Heart left ventricle (tissue), 13 donors: ENCODE data around the gene PLCB1.

Experiments
- POLR2A ChIP-seq, 2 donors: fragments of 450-650 bp; IDR thresholded peaks; one replicate each; pipeline ENCODE4 v1.6.1; 2017; ENCODE audit warnings: antibody characterized with exemption in 2 of 2, mild to moderate bottlenecking in 2 of 2, moderate library complexity in 2 of 2
- TF ChIP-seq, protein P1 (sequence below), 12 donors: fragments of 200-600 bp; sonication (generic) in 4 of 12; IDR thresholded peaks; one replicate each; pipeline versions ENCODE4 v1.5.0 to v1.8.0; 2018 to 2022; ENCODE audit warnings: antibody characterized with exemption in 12 of 12, mild to moderate bottlenecking in 5 of 12
- donor health status: ischemic (EF 13 %, LVEDD 7.1; RV severe dilation, severe dysfunction).
- donor health status: DM: no; HTN: yes; CAD: no.
- donor health status: DM: no; HTN: no; CAD: no.
- donor health status: ischemic (EF 25% LVEDD 6.9; RV normal size, moderate dysfunction).
- donor health status: ischemic (EF 25% LVEDD 5.7; RV mildly dilated, moderate dysfunction).
- donor health status: ischemic (EF 35%, LVEDD 5.7; RV mildly dilated, moderate dysfunction).
- donor health status: nonischemic (EF 11% LVEDD 7.7; RV severe dilation, severe dysfunction).
- donor health status: DM: yes; HTN: yes; CAD: no.
- donor health status: PGD.
- donor health status: ischemic (EF 29% LVEDD 5.4; RV normal size, mild dysfunction).
- donor health status: nonischemic (EF 23%, LVEDD 6.1; RV moderate dilation, normal function).

GRCh38 chr20:8635048-8635572 is 503.0 kb downstream of the PLCB1 start:
- no peak for TF ChIP-seq POLR2A (IDR thresholded peaks at IDR 0.05)
- TF ChIP-seq, protein P1, sequence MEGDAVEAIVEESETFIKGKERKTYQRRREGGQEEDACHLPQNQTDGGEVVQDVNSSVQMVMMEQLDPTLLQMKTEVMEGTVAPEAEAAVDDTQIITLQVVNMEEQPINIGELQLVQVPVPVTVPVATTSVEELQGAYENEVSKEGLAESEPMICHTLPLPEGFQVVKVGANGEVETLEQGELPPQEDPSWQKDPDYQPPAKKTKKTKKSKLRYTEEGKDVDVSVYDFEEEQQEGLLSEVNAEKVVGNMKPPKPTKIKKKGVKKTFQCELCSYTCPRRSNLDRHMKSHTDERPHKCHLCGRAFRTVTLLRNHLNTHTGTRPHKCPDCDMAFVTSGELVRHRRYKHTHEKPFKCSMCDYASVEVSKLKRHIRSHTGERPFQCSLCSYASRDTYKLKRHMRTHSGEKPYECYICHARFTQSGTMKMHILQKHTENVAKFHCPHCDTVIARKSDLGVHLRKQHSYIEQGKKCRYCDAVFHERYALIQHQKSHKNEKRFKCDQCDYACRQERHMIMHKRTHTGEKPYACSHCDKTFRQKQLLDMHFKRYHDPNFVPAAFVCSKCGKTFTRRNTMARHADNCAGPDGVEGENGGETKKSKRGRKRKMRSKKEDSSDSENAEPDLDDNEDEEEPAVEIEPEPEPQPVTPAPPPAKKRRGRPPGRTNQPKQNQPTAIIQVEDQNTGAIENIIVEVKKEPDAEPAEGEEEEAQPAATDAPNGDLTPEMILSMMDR (IDR thresholded peaks at IDR 0.05): no peak
